CD4-positive, alpha-beta T cell (primary cell): ENCODE measurements around the gene TBC1D26. TPM values are rescaled to one million over a fixed set of nuclear protein-coding genes. Genes with fewer than 3 reads are reported as not detected.

ENCODE experiments used
- ATAC-seq: fragments of 200-7000 bp; cut with Tn5 transposase; one replicate; pipeline ENCODE4 v1.10.0; 2022; ENCODE audit warnings: mild to moderate bottlenecking; ENCODE audit not compliant: poor library complexity
- CTCF ChIA-PET: fragments of 350-600 bp; sonication (Branson Sonifier 250); formaldehyde crosslinking; loops from one replicate; lab custom pipeline; 2021; ENCODE audit warnings: antibody characterized with exemption, inconsistent platforms; lab: Charles Lee
- POLR2A ChIA-PET: fragments of 350-600 bp; sonication (Branson Sonifier 250); formaldehyde crosslinking; loops from one replicate; lab custom pipeline; 2021; ENCODE audit warnings: antibody characterized with exemption, inconsistent platforms; lab: Charles Lee
- DNase-seq, 14 experiments: peaks; one replicate each; pipeline ENCODE4 v3.0.0-alpha.2; 2013 to 2020; ENCODE audit warnings: mixed read lengths in 2 of 14
- H3K27ac ChIP-seq, 2 donors: one replicate each; pipeline versions ENCODE4 v1.5.1 to v1.7.0; 2013; ENCODE audit warnings: low read length in 2 of 2, low read depth in 1 of 2, mild to moderate bottlenecking in 1 of 2
- H3K27me3 ChIP-seq, 2 experiments: 1 replicate in 1 of 2; 2 replicates in 1 of 2; pipeline versions ENCODE4 v1.6.1 to v1.7.0; 2013; ENCODE audit warnings: low read length in 2 of 2, control low read depth in 1 of 2, mild to moderate bottlenecking in 1 of 2, moderate library complexity in 1 of 2; ENCODE audit not compliant: insufficient read depth in 2 of 2, control insufficient read depth in 1 of 2
- H3K36me3 ChIP-seq: one replicate; pipeline ENCODE4 v1.6.1; 2013; ENCODE audit warnings: low read length, control low read depth; ENCODE audit not compliant: insufficient read depth
- H3K4me1 ChIP-seq: one replicate; pipeline ENCODE4 v1.6.1; 2013; ENCODE audit warnings: low read length, control low read depth; ENCODE audit not compliant: insufficient read depth
- H3K4me3 ChIP-seq: one replicate; pipeline ENCODE4 v1.5.1; 2013; ENCODE audit warnings: mild to moderate bottlenecking, low read length, moderate library complexity
- H3K9me3 ChIP-seq, 2 experiments: 1 replicate in 1 of 2; 2 replicates in 1 of 2; pipeline versions ENCODE4 v1.6.1 to v1.7.0; 2013; ENCODE audit warnings: low read length in 2 of 2, mild to moderate bottlenecking in 2 of 2, control low read depth in 1 of 2, moderate library complexity in 1 of 2; ENCODE audit not compliant: control insufficient read depth in 1 of 2, insufficient read depth in 1 of 2
- H3K27ac Mint-ChIP-seq: one replicate; pipeline ENCODE4 v1.8.0; 2020; ENCODE audit warnings: mixed read lengths
- H3K27me3 Mint-ChIP-seq: one replicate; pipeline ENCODE4 v1.8.0; 2021; ENCODE audit warnings: mixed read lengths
- H3K36me3 Mint-ChIP-seq: one replicate; pipeline ENCODE4 v1.8.0; 2021; ENCODE audit warnings: low read depth, mixed read lengths
- H3K4me1 Mint-ChIP-seq: one replicate; pipeline ENCODE4 v1.8.0; 2021; ENCODE audit warnings: low read depth, mixed read lengths
- H3K4me3 Mint-ChIP-seq: one replicate; pipeline ENCODE4 v1.8.0; 2020; ENCODE audit warnings: mild to moderate bottlenecking, mixed read lengths
- H3K9me3 Mint-ChIP-seq: one replicate; pipeline ENCODE4 v1.8.0; 2020; ENCODE audit warnings: mixed read lengths
- CTCF ChIP-seq: fragments of 200-600 bp; IDR thresholded peaks from one replicate; pipeline ENCODE4 v1.8.0; 2022; ENCODE audit warnings: antibody characterized with exemption, mild to moderate bottlenecking
- intact Hi-C, 2 experiments: fragments of 100-400 bp; cut with DNase I in 1 of 2; cut with micrococcal nuclease in 1 of 2; formaldehyde crosslinking; loops; one replicate each; pipeline versions ENCODE4 v1.15.1 to v1.9.0; 2023 to 2025; cut with DNase I, micrococcal nuclease
- total RNA-seq, 174 experiments: library from RNA in 2 of 174; stranded (reverse) in 2 of 174; gene quantifications; one replicate each; pipeline ENCODE4 v1.2.3 and lab custom pipeline; 2021 to 2026

Gene TBC1D26
- total RNA-seq, 2 experiments from 2014 or later: not detected

- ATAC-seq (no peak), DNase-seq (no peak)
- H3K4me3 ChIP-seq: no peak overlapping the region
- no peaks in the 10 kb centered on the region for H3K36me3 ChIP-seq
- intact Hi-C loops: no loop called here
- Mint-ChIP-seq H3K27me3 (peaks cover 55% of the 10 kb centered on the region), H3K27ac (no peak overlapping the region), H3K9me3 (peaks cover 15% of the 10 kb centered on the region), H3K36me3 (peaks cover 7% of the 10 kb centered on the region), H3K4me1 (peaks cover 20% of the 10 kb centered on the region), H3K4me3 (no peak overlapping the region)
- no peak for TF ChIP-seq CTCF
- no peaks in the 10 kb centered on the region for H3K4me1 ChIP-seq
- ChIA-PET CTCF (no interaction called here), POLR2A (no interaction called here)
- no peak overlapping the region for H3K27ac ChIP-seq
- H3K9me3 ChIP-seq: peaks cover 11 to 12% of the 10 kb centered on the region in 2 experiments
- peaks cover 10 to 14% of the 10 kb centered on the region in 2 experiments for H3K27me3 ChIP-seq
Measured at GRCh38 chr17:15779119-15779518, 47.0 kb downstream of the TBC1D26 start.

- DNase-seq: no peak
- Mint-ChIP-seq H3K4me3 (no peak overlapping the region), H3K27me3 (peaks cover 63% of the 10 kb centered on the region), H3K36me3 (peaks cover 7% of the 10 kb centered on the region), H3K27ac (no peak overlapping the region), H3K4me1 (peaks cover 24% of the 10 kb centered on the region), H3K9me3 (peaks cover 15% of the 10 kb centered on the region)
- no peak overlapping the region for H3K4me3 ChIP-seq
- no peaks in the 10 kb centered on the region for H3K36me3 ChIP-seq
- intact Hi-C loops: no loop called here
- H3K9me3 ChIP-seq: peaks cover 11 to 12% of the 10 kb centered on the region in 2 experiments
- H3K4me1 ChIP-seq: no peaks in the 10 kb centered on the region
- H3K27ac ChIP-seq: no peak overlapping the region
- ATAC-seq: no peak
- ChIA-PET POLR2A (no interaction called here), CTCF (no interaction called here)
- TF ChIP-seq CTCF: no peak
- H3K27me3 ChIP-seq: peaks cover 10 to 14% of the 10 kb centered on the region in 2 experiments
Measured at GRCh38 chr17:15780188-15780587, 48.1 kb downstream of the TBC1D26 start.

GRCh38 chr17:15782866-15783265 is 50.8 kb downstream of the TBC1D26 start:
- Mint-ChIP-seq H3K36me3 (peaks cover 4% of the 10 kb centered on the region), H3K27me3 (peaks cover 63% of the 10 kb centered on the region), H3K4me3 (peak overlapping the region; percentile 30), H3K9me3 (peaks cover 6% of the 10 kb centered on the region), H3K4me1 (peaks cover 26% of the 10 kb centered on the region), H3K27ac (no peak overlapping the region)
- peaks cover 0 to 8% of the 10 kb centered on the region in 2 experiments for H3K9me3 ChIP-seq
- peak; percentile 41 for ATAC-seq
- ChIA-PET POLR2A (no interaction called here), CTCF (no interaction called here)
- no peaks in the 10 kb centered on the region for H3K4me1 ChIP-seq
- intact Hi-C loops: no loop called here
- H3K27ac ChIP-seq: no peak overlapping the region
- no peak overlapping the region for H3K4me3 ChIP-seq
- H3K36me3 ChIP-seq: no peaks in the 10 kb centered on the region
- peaks cover 7 to 14% of the 10 kb centered on the region in 2 experiments for H3K27me3 ChIP-seq
- no peak for TF ChIP-seq CTCF
- peak in 7 of 14 experiments; percentile 0 to 41 (median 19) for DNase-seq
